ENCODE data around the gene RRP15.

The RRP15 gene

DNA sequence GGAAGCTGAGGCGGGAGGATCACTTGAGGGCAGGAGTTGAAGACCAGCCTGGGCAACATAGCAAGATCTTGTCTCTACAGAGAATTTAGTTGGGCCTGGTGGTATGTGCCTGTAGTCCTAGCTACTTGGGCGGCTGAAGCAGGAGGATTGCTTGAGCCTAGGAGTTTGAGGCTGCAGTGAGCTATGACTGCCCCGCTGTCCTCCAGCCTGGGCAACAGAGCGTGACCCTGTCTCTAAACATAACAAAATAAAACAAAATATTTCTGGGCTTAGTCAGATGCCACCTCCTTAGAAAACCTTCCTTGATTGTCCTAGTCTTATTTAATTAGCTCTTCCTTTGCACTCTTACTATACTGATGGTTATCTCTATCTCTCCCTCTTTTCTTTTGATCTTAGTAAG lies 68.6 kb downstream of the RRP15 start:
- no peak overlapping the region for H3K4me3 ChIP-seq (replicated peaks in 1 of 2; ENCODE audit: low read depth in 2 of 2, low read length in 2 of 2)
- TF ChIP-seq, protein P1, sequence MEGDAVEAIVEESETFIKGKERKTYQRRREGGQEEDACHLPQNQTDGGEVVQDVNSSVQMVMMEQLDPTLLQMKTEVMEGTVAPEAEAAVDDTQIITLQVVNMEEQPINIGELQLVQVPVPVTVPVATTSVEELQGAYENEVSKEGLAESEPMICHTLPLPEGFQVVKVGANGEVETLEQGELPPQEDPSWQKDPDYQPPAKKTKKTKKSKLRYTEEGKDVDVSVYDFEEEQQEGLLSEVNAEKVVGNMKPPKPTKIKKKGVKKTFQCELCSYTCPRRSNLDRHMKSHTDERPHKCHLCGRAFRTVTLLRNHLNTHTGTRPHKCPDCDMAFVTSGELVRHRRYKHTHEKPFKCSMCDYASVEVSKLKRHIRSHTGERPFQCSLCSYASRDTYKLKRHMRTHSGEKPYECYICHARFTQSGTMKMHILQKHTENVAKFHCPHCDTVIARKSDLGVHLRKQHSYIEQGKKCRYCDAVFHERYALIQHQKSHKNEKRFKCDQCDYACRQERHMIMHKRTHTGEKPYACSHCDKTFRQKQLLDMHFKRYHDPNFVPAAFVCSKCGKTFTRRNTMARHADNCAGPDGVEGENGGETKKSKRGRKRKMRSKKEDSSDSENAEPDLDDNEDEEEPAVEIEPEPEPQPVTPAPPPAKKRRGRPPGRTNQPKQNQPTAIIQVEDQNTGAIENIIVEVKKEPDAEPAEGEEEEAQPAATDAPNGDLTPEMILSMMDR (IDR thresholded peaks at IDR 0.05; ENCODE audit: low read depth, low read length): no peak
- DNase-seq (ENCODE audit: low read depth in 2 of 2): no peak

DNA sequence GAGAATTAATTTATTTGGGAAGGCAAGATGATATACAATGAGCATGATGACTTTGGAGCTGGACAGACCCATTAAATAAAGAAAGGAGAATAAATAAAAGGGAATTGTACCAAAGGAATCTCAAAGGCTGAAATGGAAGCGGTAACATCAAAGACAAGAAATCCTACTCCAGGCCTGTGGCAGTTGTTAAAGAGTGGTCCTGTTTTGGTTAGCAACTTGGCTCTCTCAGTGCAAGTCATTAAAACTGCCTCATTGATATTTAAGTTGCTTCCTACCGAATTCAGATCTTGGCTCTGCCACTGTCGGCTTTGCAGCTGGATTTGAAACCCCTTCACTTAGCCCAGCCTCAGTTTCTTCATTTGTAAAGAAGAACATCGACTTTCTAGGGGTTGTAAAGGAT lies 70.2 kb downstream of the RRP15 start:
- DNase-seq (ENCODE audit: low read depth in 2 of 2): no peak
- TF ChIP-seq, protein P1 (IDR thresholded peaks at IDR 0.05; ENCODE audit: low read depth, low read length): no peak
- H3K4me3 ChIP-seq (replicated peaks in 1 of 2; ENCODE audit: low read depth in 2 of 2, low read length in 2 of 2): no peak overlapping the region

DNA sequence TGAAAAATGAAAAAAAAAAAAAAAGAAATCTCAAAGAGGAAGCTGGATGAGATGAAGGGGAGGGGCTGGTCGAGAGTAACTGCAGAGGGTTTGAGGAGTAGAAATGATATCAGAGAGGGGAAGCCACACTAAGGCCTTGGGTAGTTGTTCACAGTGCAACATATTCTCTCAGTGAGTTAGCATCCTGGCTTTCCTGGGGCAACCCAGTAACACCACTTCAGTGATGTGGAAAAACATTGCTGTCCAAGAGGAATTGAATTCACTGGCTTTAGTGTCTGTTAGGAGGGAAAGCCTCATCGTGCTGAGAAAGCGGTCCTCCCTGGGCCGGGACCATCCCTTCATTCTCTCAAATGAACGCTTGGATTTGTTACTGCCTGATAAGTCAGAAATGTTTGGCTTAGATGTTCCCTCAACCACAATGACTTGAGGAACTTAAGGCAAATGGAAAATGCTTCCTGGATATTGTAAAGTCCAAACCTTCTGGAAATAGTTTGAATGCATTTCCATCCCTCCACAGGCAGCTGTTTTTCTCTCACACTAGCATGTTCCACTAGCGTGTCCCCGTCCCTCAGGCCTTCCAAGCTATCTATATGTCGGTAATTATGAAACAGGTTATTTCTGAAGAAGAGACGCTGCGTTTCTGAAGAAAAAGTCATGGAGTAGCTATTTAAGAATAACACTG lies 72.3 kb downstream of the RRP15 start:
- H3K4me3 ChIP-seq (replicated peaks in 1 of 2; ENCODE audit: low read depth in 2 of 2, low read length in 2 of 2): no peak overlapping the region
- TF ChIP-seq, protein P1 (IDR thresholded peaks at IDR 0.05; ENCODE audit: low read depth, low read length): no peak
- DNase-seq (ENCODE audit: low read depth in 2 of 2): peak; percentile 53 to 57

DNA sequence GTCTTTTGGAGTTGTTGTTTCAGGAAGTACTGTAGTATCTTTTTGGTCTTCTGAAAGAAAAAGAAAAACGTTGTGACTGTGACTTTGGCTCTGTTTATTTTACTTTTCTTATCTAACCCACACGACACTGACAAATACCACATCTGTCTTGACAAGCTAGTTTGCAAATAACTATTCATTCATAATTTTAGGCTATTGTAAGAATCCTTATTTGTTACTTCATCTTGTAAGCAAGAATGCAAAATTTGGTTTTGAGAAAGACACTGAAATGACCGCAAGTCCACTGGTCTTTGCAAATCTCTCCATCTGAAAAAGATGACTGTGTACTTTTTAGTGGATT lies 72.8 kb downstream of the RRP15 start:
- no peak overlapping the region for H3K4me3 ChIP-seq (replicated peaks in 1 of 2; ENCODE audit: low read depth in 2 of 2, low read length in 2 of 2)
- TF ChIP-seq, protein P1 (IDR thresholded peaks at IDR 0.05; ENCODE audit: low read depth, low read length): no peak
- DNase-seq (ENCODE audit: low read depth in 2 of 2): peak in 1 of 2 donors; percentile 31

DNA sequence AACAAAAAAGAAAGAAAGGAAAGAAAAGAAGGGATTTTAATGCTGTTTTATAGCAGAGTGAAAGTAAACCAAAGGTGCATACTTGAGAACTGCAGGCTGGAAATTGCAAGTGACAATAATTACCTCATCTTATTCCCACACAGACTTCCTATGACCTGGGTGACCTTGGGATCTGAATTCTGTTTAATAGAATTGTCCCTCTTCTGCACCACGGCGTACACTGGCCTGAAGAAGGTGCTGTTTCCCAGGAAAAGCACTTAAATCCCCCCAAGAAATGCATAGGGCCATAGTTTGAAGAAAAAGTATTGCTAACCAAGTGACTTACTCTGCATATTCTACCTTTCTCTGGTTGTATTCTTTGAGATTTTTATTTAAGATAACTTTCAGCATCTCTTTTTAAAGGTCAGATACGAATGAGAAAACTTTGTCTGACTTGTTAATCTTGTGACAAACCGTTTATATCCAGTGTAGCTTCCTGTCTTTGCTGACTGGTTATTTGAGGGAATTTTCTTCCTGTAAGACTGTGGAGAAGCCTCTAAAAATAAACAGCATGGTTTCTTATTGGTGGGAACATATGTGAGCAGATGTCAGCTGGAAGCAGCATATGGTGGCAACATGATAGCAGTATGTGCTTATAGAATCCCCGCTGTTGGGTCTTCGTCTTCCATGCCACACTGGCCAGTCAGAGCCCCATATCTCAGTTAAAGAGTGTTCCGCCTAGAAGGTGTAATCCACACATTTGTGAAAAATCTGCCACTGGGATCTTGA lies 76.4 kb downstream of the RRP15 start:
- TF ChIP-seq, protein P1 (IDR thresholded peaks at IDR 0.05; ENCODE audit: low read depth, low read length): peak; percentile 66
- H3K4me3 ChIP-seq (replicated peaks in 1 of 2; ENCODE audit: low read depth in 2 of 2, low read length in 2 of 2): no peak overlapping the region
- peak; percentile 81 to 82 for DNase-seq (ENCODE audit: low read depth in 2 of 2)

DNA sequence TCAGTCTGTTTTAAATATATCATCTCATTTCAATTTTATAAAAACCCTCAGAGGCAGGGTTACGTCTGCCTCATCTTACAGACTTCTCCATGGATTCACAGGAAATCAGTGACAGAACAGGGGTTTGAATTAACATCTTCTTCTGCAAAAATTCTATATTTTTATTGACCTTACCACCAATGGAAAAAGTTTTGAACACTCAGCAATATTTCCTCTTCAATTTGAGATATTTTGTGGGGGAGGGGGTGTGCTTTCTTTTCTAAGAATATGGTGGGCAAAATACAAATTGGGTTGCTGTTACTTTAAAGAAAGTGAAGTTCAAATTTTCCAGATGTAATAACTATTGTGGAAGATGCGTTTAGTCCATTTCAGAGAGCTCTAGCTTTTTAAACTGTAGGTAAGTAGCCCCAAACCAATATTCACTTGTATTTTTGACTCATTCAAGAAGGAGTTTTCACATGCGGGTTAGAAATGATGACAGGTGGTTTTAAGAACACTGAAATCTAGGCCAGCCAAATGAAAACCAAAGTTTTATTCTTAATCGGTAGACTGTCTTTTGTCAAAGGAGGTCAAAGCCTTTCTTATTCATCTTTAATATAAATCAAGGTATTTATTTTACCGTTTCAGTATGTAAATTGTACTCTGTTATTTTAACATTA lies 77.5 kb downstream of the RRP15 start:
- H3K4me3 ChIP-seq (replicated peaks in 1 of 2; ENCODE audit: low read depth in 2 of 2, low read length in 2 of 2): no peak overlapping the region
- no peak for DNase-seq (ENCODE audit: low read depth in 2 of 2)
- TF ChIP-seq, protein P1 (IDR thresholded peaks at IDR 0.05; ENCODE audit: low read depth, low read length): no peak

Measured in cardiac fibroblast (primary cell).